Measurements from ENCODE around the gene TENT5A. TPM values are rescaled to one million over a fixed set of nuclear protein-coding genes. Genes with fewer than 3 reads are reported as not detected.
A peak's percentile ranks its signal among the peaks of the same experiment; 100 is the strongest.

The TENT5A gene
- total RNA-seq (1.2 and 2.4 TPM in 2 replicates), polyA plus RNA-seq (0.14 and 0.26 TPM in 2 replicates), polyA minus RNA-seq (0.15 and 0.53 TPM in 2 replicates), Bru-seq, nascent RNA (percentile 63 among the genes with signal in this experiment), BruChase-seq, experiment 1, labeled RNA remaining after a 6-hour chase (percentile 59 among the genes with signal in this experiment), BruChase-seq, experiment 2, labeled RNA remaining after a 2-hour chase (percentile 89 among the genes with signal in this experiment)
- polyA plus RNA-seq (2011; cell fraction: cytosol; rRNA removed), result 0.25 and 0.31 TPM in 2 replicates
- polyA plus RNA-seq (2011; cell fraction: nucleus; rRNA removed), result 0.95 and 1.5 TPM in 2 replicates
- polyA plus RNA-seq (2012), result 2.0 and 3.1 TPM in 2 replicates
- polyA minus RNA-seq (2011; cell fraction: cytosol; rRNA and poly(A)+ RNA removed), result 40.9 TPM
- 1.0 and 1.7 TPM in 2 replicates for polyA minus RNA-seq (2011; cell fraction: nucleus; rRNA and poly(A)+ RNA removed)
- long read RNA-seq, full-length matches to known transcripts, result 8 of 14 reads
- long read RNA-seq, partial matches to known transcripts, result 3 of 14 reads
- long read RNA-seq, other reads (novel, unspliced or antisense), result 3 of 14 reads

DNA sequence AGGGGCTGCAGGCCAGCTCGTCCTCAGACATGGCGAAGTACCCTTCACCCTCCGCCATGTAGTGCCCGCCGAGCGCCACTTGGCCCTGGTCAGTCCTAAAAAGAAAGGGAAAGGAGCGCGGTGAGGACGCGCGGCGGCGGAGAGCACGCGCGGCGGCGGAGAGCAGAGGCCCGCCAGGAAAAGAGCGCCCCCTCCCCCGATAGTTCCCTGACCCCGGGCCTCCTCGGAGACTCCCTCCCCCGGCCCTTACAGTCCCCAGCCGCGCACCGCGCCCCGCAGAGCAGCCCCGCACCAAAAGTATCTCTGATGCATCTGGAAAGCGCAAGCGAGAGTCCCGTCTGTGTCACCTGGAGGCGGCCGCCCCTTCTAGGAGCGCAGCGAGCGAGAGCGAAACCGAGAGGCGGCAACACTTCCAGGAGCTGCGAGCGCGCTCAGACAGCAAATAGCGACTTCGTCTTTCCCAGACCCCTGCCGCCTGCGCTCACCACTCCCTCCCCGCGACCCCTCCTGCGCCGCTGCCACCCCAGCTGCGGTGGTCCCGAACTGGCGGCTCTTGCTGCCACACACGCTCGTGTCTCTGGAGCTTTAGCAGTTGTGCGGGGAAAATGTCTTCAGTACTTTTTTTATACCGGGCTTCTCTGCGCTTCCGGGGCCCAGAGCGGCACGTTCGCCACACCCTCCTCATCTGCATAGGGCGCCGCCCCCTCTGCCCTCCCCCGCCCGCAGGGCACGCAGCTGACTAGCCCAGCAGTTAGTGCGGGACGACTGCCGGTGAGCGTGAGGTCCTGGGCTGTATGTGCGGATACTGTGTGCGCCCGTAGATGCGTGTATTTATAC lies at the start of gene TENT5A:
Gene TENT5A (minus strand): TSS at position 598 of the 837 bp plus-strand sequence. CDS start 540 bp downstream, at position 58.
- dilution Hi-C loops (cut with MboI; ENCODE audit: extremely low pct_ligation_motif_present, low sequenced_read_pairs) (no loop called here), intact Hi-C loops (cut with micrococcal nuclease) (loop anchor here (1.0 to 5.0 kb wide), 13 partner anchors 102 to 1540 kb away; no protein-coding TSS in a partner anchor)
- H3K9me1 ChIP-seq (replicated peaks; ENCODE audit: control insufficient read depth, extremely low read depth, insufficient read depth, low read length), result no peaks in the 10 kb centered on the region
- H3K27ac ChIP-seq (ENCODE audit: insufficient read depth, low read depth, low read length), result peak within 1 kb of the TSS; percentile 42
- H3K4me1 ChIP-seq (ENCODE audit: control insufficient read depth, extremely low read depth, insufficient read depth, low read length), result peaks cover 8% of the 10 kb centered on the region
- TF ChIP-seq MYC (IDR thresholded peaks at IDR 0.05; ENCODE audit: low read depth, low read length), result no peak
- TF ChIP-seq FOS (IDR thresholded peaks at IDR 0.05; ENCODE audit: borderline replicate concordance, insufficient read depth, low read length), result no peak
- peak; percentile 45 for TF ChIP-seq POLR2AphosphoS5 (IDR thresholded peaks at IDR 0.05; ENCODE audit: insufficient read depth, low read depth, low read length)
- TF ChIP-seq POLR2A (IDR thresholded peaks at IDR 0.05; ENCODE audit: low read depth, low read length), result peak; percentile 59
- TF ChIP-seq EZH2 (IDR thresholded peaks at IDR 0.05; ENCODE audit: borderline replicate concordance, low read depth, low read length, severe bottlenecking), result no peak
- TF ChIP-seq, protein P1, sequence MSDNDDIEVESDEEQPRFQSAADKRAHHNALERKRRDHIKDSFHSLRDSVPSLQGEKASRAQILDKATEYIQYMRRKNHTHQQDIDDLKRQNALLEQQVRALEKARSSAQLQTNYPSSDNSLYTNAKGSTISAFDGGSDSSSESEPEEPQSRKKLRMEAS (IDR thresholded peaks at IDR 0.05; ENCODE audit: insufficient read depth, insufficient read length), result no peak
- TF ChIP-seq JUN (IDR thresholded peaks at IDR 0.05; ENCODE audit: borderline replicate concordance, insufficient read depth, insufficient read length, low read depth), result no peak
- TF ChIP-seq, protein P2, sequence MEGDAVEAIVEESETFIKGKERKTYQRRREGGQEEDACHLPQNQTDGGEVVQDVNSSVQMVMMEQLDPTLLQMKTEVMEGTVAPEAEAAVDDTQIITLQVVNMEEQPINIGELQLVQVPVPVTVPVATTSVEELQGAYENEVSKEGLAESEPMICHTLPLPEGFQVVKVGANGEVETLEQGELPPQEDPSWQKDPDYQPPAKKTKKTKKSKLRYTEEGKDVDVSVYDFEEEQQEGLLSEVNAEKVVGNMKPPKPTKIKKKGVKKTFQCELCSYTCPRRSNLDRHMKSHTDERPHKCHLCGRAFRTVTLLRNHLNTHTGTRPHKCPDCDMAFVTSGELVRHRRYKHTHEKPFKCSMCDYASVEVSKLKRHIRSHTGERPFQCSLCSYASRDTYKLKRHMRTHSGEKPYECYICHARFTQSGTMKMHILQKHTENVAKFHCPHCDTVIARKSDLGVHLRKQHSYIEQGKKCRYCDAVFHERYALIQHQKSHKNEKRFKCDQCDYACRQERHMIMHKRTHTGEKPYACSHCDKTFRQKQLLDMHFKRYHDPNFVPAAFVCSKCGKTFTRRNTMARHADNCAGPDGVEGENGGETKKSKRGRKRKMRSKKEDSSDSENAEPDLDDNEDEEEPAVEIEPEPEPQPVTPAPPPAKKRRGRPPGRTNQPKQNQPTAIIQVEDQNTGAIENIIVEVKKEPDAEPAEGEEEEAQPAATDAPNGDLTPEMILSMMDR (IDR thresholded peaks at IDR 0.05; ENCODE audit: extremely low read depth in 1 of 2, insufficient read depth in 1 of 2, low read depth in 1 of 2, low read length in 2 of 2), result no peak
- no peak for TF ChIP-seq GATA2 (IDR thresholded peaks at IDR 0.05; ENCODE audit: insufficient read depth, insufficient read length, low read depth, low read length)
- no TSS peak for BruUV-seq (replicated peaks)
- H3K4me3 ChIP-seq (replicated peaks in 1 of 3; ENCODE audit: insufficient read depth in 1 of 3, low read depth in 1 of 3, low read length in 3 of 3), result peak within 1 kb of the TSS; percentile 52 to 78 (median 69)
- peak within 1 kb of the TSS; percentile 95 for H2AFZ ChIP-seq (ENCODE audit: low read depth, low read length)
- H3K36me3 ChIP-seq (ENCODE audit: control insufficient read depth in 2 of 2, extremely low read depth in 1 of 2, insufficient read depth in 2 of 2, low read length in 2 of 2), result no peaks in the 10 kb centered on the region
- CTCF ChIA-PET, result interaction anchor here (1.1 to 3.0 kb wide), 10 partner anchors 7 to 1538 kb away, joined by 3 to 17 read pairs (median 8); no protein-coding TSS in a partner anchor
- DNase-seq (ENCODE audit: low read depth, low spot score) (peak; percentile 68), FAIRE-seq (peak; percentile 26)
- peaks cover 19% of the 10 kb centered on the region for H3K79me2 ChIP-seq (ENCODE audit: control insufficient read depth, insufficient read depth, low read length)
- H4K20me1 ChIP-seq (replicated peaks; ENCODE audit: control insufficient read depth, extremely low read depth, insufficient read depth, low read length), result no peaks in the 10 kb centered on the region
- peak within 1 kb of the TSS; percentile 83 for H3K4me2 ChIP-seq (ENCODE audit: insufficient read depth, low read length)
- H3K9ac ChIP-seq (replicated peaks; ENCODE audit: extremely low read depth, insufficient read depth, low read length), result peak within 1 kb of the TSS; percentile 71
- POLR2A ChIA-PET, result interaction anchor here (1.0 to 1.3 kb wide), 2 partner anchors 14 to 1229 kb away, joined by 3 to 6 read pairs; no protein-coding TSS in a partner anchor
- H3K9me3 ChIP-seq (replicated peaks; ENCODE audit: control insufficient read depth, insufficient read depth, low read length), result no peaks in the 10 kb centered on the region
- peaks cover 0 to 11% of the 10 kb centered on the region in 2 experiments for H3K27me3 ChIP-seq (ENCODE audit: control insufficient read depth in 2 of 2, insufficient read depth in 2 of 2, low read length in 2 of 2)
